IMR-90 (cell line): ENCODE data around the gene TCIRG1. TPM values are rescaled to one million over a fixed set of nuclear protein-coding genes. Genes with fewer than 3 reads are reported as not detected.

Experiments used
- ATAC-seq: fragments of 200-7000 bp; cut with Tn5 transposase; 2 replicates; pipeline ENCODE4 v1.9.1; 2020; ENCODE audit warnings: low read depth, mild to moderate bottlenecking, moderate library complexity
- BruUV-seq: library from RNA; stranded (reverse); fragments of 400-500 nt; replicated peaks from 2 replicates; lab custom pipeline; 2021; lab: Mats Ljungman, UMichigan
- CTCF ChIA-PET: fragments of 300-600 bp; formaldehyde crosslinking; extraction: SDS; loops from one replicate; lab custom pipeline; 2021; ENCODE audit warnings: antibody characterized with exemption; lab: Yijun Ruan, JAX
- POLR2A ChIA-PET: fragments of 300-600 bp; sonication (Branson Sonifier 250); formaldehyde crosslinking; loops from one replicate; lab custom pipeline; 2022; ENCODE audit warnings: antibody characterized with exemption; ENCODE audit not compliant: unreplicated experiment; lab: Charles Lee
- DNase-seq: peaks from one replicate; pipeline ENCODE4 v3.0.0; 2013
- H2AFZ ChIP-seq: replicated peaks from 2 replicates; pipeline ENCODE3; 2013; ENCODE audit warnings: low read length, mild to moderate bottlenecking; ENCODE audit not compliant: poor library complexity
- H2AK5ac ChIP-seq: 2 replicates; pipeline ENCODE4 v1.6.1; 2013; ENCODE audit warnings: low read depth, low read length, inconsistent platforms
- H2AK9ac ChIP-seq: replicated peaks from 2 replicates; pipeline ENCODE3; 2013; ENCODE audit warnings: mild to moderate bottlenecking, low read depth, low read length, moderate library complexity; ENCODE audit not compliant: poor library complexity
- H2BK120ac ChIP-seq: 2 replicates; pipeline ENCODE4 v1.6.1; 2013; ENCODE audit warnings: low read depth, low read length, inconsistent platforms
- H2BK15ac ChIP-seq: 3 replicates; pipeline ENCODE4 v1.6.1; 2013; ENCODE audit warnings: low read depth, low read length, inconsistent platforms
- H2BK20ac ChIP-seq: 2 replicates; pipeline ENCODE4 v1.6.1; 2013; ENCODE audit warnings: low read depth, mild to moderate bottlenecking, inconsistent platforms, low read length, moderate library complexity
- H2BK5ac ChIP-seq: 2 replicates; pipeline ENCODE4 v1.6.1; 2013; ENCODE audit warnings: mild to moderate bottlenecking, low read depth, low read length, inconsistent platforms; ENCODE audit not compliant: poor library complexity, severe bottlenecking
- H3K14ac ChIP-seq: replicated peaks from 2 replicates; pipeline ENCODE4 v1.6.1; 2013; ENCODE audit warnings: low read depth, low read length, inconsistent platforms
- H3K18ac ChIP-seq: 2 replicates; pipeline ENCODE4 v1.6.1; 2013; ENCODE audit warnings: low read depth, low read length, control low read depth
- H3K23ac ChIP-seq: 2 replicates; pipeline ENCODE4 v1.6.1; 2013; ENCODE audit warnings: low read depth, low read length, inconsistent platforms
- H3K27ac ChIP-seq: 2 replicates; pipeline ENCODE4 v1.5.1; 2013; ENCODE audit warnings: mild to moderate bottlenecking, control low read depth, low read length; ENCODE audit not compliant: insufficient read depth
- H3K27me3 ChIP-seq: 2 replicates; pipeline ENCODE4 v1.6.1; 2013; ENCODE audit warnings: low read length; ENCODE audit not compliant: control insufficient read depth, insufficient read depth
- H3K36me3 ChIP-seq: 2 replicates; pipeline ENCODE4 v1.6.1; 2013; ENCODE audit warnings: low read length, mixed read lengths; ENCODE audit not compliant: control insufficient read depth, insufficient read depth
- H3K4ac ChIP-seq: 2 replicates; pipeline ENCODE4 v1.6.1; 2013; ENCODE audit warnings: low read depth, low read length, inconsistent platforms
- H3K4me1 ChIP-seq: 2 replicates; pipeline ENCODE4 v1.6.1; 2013; ENCODE audit warnings: low read length, mixed read lengths; ENCODE audit not compliant: control insufficient read depth, insufficient read depth
- H3K4me2 ChIP-seq: 2 replicates; pipeline ENCODE4 v1.6.1; 2013; ENCODE audit warnings: low read depth, mild to moderate bottlenecking, control low read depth, low read length, moderate library complexity
- H3K4me3 ChIP-seq: 2 replicates; pipeline ENCODE4 v1.5.1; 2013; ENCODE audit warnings: low read depth, mild to moderate bottlenecking, control low read depth, low read length, moderate library complexity; ENCODE audit not compliant: insufficient read depth
- H3K56ac ChIP-seq: 2 replicates; pipeline ENCODE4 v1.6.1; 2013; ENCODE audit warnings: low read length, inconsistent platforms; ENCODE audit not compliant: insufficient read depth; ENCODE audit errors: extremely low read depth
- H3K79me1 ChIP-seq, 2 experiments: 2 replicates each; pipeline ENCODE4 v1.6.1; 2013; ENCODE audit warnings: low read length in 2 of 2, inconsistent platforms in 1 of 2, low read depth in 1 of 2
- H3K9ac ChIP-seq: 2 replicates; pipeline ENCODE4 v1.6.1; 2013; ENCODE audit warnings: low read depth, low read length, control low read depth
- H3K9me1 ChIP-seq: 2 replicates; pipeline ENCODE4 v1.6.1; 2013; ENCODE audit warnings: low read length, inconsistent platforms; ENCODE audit not compliant: insufficient read depth
- H3K9me3 ChIP-seq: 2 replicates; pipeline ENCODE4 v1.6.1; 2013; ENCODE audit warnings: low read length; ENCODE audit not compliant: control insufficient read depth, insufficient read depth
- H4K20me1 ChIP-seq: 2 replicates; pipeline ENCODE4 v1.6.1; 2013; ENCODE audit warnings: low read length, inconsistent platforms; ENCODE audit not compliant: insufficient read depth
- H4K5ac ChIP-seq: 2 replicates; pipeline ENCODE4 v1.6.1; 2013; ENCODE audit warnings: mild to moderate bottlenecking, low read depth, low read length, control low read depth
- H4K8ac ChIP-seq, 2 experiments: 2 replicates each; pipeline ENCODE4 v1.6.1; 2013; ENCODE audit warnings: low read depth in 2 of 2, low read length in 2 of 2, control low read depth in 1 of 2, inconsistent platforms in 1 of 2
- H4K91ac ChIP-seq: 2 replicates; pipeline ENCODE4 v1.6.1; 2013; ENCODE audit warnings: low read depth, low read length, inconsistent platforms; ENCODE audit not compliant: insufficient read depth
- BHLHE40 ChIP-seq: fragments of 150-350 bp; IDR thresholded peaks from 2 replicates; pipeline ENCODE4 v1.6.1; 2016; ENCODE audit warnings: mild to moderate bottlenecking, low read depth, low read length
- CEBPB ChIP-seq: IDR thresholded peaks from 2 replicates; pipeline ENCODE4 v1.6.1; 2012; ENCODE audit warnings: low read depth, low read length, improper control_type of control experiment
- FOS ChIP-seq: fragments of 150-350 bp; IDR thresholded peaks from 2 replicates; pipeline ENCODE4 v1.6.1; 2016; ENCODE audit warnings: low read depth, low read length
- MAFK ChIP-seq: IDR thresholded peaks from 2 replicates; pipeline ENCODE4 v1.6.1; 2012; ENCODE audit warnings: low read depth, low read length, improper control_type of control experiment
- MAZ ChIP-seq: IDR thresholded peaks from 2 replicates; pipeline ENCODE4 v1.6.1; 2012; ENCODE audit warnings: low read depth, mild to moderate bottlenecking, low read length, improper control_type of control experiment, moderate library complexity, borderline replicate concordance
- NFE2L2 ChIP-seq: fragments of 150-350 bp; IDR thresholded peaks from 2 replicates; pipeline ENCODE4 v1.6.1; 2016; ENCODE audit warnings: low read depth, mild to moderate bottlenecking, low read length
- POLR2A ChIP-seq: IDR thresholded peaks from 2 replicates; pipeline ENCODE4 v1.6.1; 2012; ENCODE audit warnings: mild to moderate bottlenecking, low read depth, low read length
- RAD21 ChIP-seq: IDR thresholded peaks from 2 replicates; pipeline ENCODE4 v1.6.1; 2012; ENCODE audit warnings: low read length, improper control_type of control experiment
- RCOR1 ChIP-seq: IDR thresholded peaks from 2 replicates; pipeline ENCODE4 v1.6.1; 2012; ENCODE audit warnings: mild to moderate bottlenecking, low read length, improper control_type of control experiment; ENCODE audit not compliant: insufficient replicate concordance
- RFX5 ChIP-seq: IDR thresholded peaks from 2 replicates; pipeline ENCODE4 v1.8.0; 2012; ENCODE audit warnings: low read depth, mild to moderate bottlenecking, low read length, moderate library complexity
- SMC3 ChIP-seq: fragments of 150-350 bp; IDR thresholded peaks from 2 replicates; pipeline ENCODE4 v1.6.1; 2016; ENCODE audit warnings: low read depth, mild to moderate bottlenecking, antibody characterized with exemption, low read length, moderate library complexity
- WGBS, 2 experiments: methylation state at CpG; one replicate each; pipeline versions ENCODE4 v1.1.5 to v1.1.7; 2013; ENCODE audit warnings: missing lambda C conversion rate in 2 of 2; ENCODE audit not compliant: insufficient read length in 1 of 2; ENCODE audit errors: extremely low coverage in 2 of 2; 5-methylcytosine and 5-hydroxymethylcytosine counted together
- dilution Hi-C: fragments of 300-500 bp; cut with HindIII; formaldehyde crosslinking; loops from one replicate; pipeline ENCODE4 v1.14.3; 2018; ENCODE audit warnings: low sequenced_read_pairs; ENCODE audit not compliant: unreplicated experiment
- in situ Hi-C: fragments of 300-500 bp; cut with MboI; formaldehyde crosslinking; loops from 3 replicates; pipeline ENCODE4 v1.14.3; 2019; ENCODE audit warnings: low sequenced_read_pairs, inconsistent platforms, mixed read lengths
- intact Hi-C: fragments of 100-400 bp; cut with micrococcal nuclease; formaldehyde crosslinking; loops from 2 replicates; pipeline ENCODE4 v1.10.0; 2022
- polyA plus RNA-seq, 3 experiments: library from polyadenylated mRNA; depleted of rRNA; stranded (reverse); fragments of >200 nt; gene quantifications; 2 replicates each; pipeline ENCODE4 v1.2.3, GENCODE V29; 2012; ENCODE audit warnings: low replicate concordance in 1 of 3
- total RNA-seq: library from RNA; depleted of rRNA; stranded (reverse); fragments of >200 nt; gene quantifications from 2 replicates; pipeline ENCODE4 v1.2.3, GENCODE V29; 2012
- TF ChIP-seq, protein P1 (sequence below): fragments of 150-350 bp; IDR thresholded peaks from 2 replicates; pipeline ENCODE4 v1.6.1; 2017; ENCODE audit warnings: mild to moderate bottlenecking, antibody characterized with exemption, low read length, low read depth

The TCIRG1 gene
- total and polyA plus RNA-seq, 2 of the 4 experiments (the other 2 are of a cell fraction) = 25.3 to 117 TPM

DNA sequence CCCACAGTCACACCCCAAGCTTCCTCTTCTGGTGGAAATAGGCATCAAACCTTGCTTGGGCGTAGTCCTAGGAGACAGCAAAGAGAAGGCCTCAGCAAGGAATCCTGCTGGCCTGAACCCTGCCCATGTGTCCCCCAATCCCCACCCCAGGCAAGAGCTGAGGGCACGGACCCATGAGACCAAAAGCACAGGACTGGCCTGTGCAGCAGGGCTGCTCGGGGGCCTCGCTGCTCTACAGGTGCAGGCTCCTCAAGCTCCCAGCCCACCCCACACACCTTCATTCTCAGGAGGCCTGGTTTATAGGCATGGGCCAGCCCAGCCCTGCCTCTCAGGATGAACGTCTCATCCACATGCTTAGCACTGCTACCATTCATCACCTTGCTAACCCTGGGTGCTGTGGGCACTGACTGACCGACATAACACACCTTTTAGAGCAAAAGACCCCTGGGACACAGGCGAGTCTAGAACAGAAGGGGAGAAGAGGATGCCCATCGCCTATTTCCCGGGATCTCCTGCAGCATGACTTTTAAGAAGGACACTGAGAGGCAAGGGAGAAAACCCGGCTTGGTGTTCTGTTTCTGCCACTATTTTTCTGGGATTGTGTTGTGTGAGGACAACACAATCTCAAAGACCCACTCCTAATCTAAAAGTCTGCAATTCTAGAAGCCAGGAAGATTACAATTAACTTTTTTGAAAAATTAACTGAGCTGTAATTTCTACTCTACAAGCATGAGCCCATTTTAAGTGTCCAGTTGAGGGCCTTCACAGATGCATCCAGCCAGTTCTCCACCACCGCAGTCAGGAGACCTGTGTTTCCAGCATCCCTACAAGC is 15.4 kb downstream of the TCIRG1 start:
- Histone ChIP-seq H3K18ac (no peak overlapping the region), H2BK120ac (no peak overlapping the region), H3K14ac (no peak overlapping the region), H3K56ac (no peak overlapping the region), H3K4ac (no peak overlapping the region), H2AK5ac (no peak overlapping the region), H2AFZ (no peak overlapping the region), H3K4me2 (no peak overlapping the region), H3K9ac (no peak overlapping the region), H2AK9ac (no peak overlapping the region), H4K20me1 (no peaks in the 10 kb centered on the region; the same call in 1 of the 2 replicates), H4K91ac (no peak overlapping the region), H4K5ac (no peak overlapping the region), H3K23ac (no peak overlapping the region), H2BK5ac (no peak overlapping the region), H4K8ac (no peak overlapping the region), H3K79me1 (no peaks in the 10 kb centered on the region; a peak in 2 of 4 replicates), H2BK20ac (no peak overlapping the region), H3K9me3 (no peaks in the 10 kb centered on the region), H3K27ac (no peak overlapping the region), H3K4me3 (no peak overlapping the region), H3K9me1 (peaks cover 6% of the 10 kb centered on the region; the same call in 1 of the 2 replicates), H2BK15ac (no peak overlapping the region), H3K27me3 (no peaks in the 10 kb centered on the region), H3K36me3 (peaks cover 37% of the 10 kb centered on the region), H3K4me1 (no peaks in the 10 kb centered on the region)
- no peak for ATAC-seq
- 93% methylated on average over 3 of the region's 11 CpGs; no CpG with 5 or more reads in 1 of the 2 experiments for WGBS, 2 experiments
- no TSS peak for BruUV-seq
- in situ Hi-C loops (no loop called here), dilution Hi-C loops (no loop called here), intact Hi-C loops (no loop called here)
- TF ChIP-seq FOS (no peak), RFX5 (no peak), BHLHE40 (no peak), SMC3 (no peak), MAZ (no peak), CEBPB (no peak), MAFK (no peak), NFE2L2 (no peak), POLR2A (no peak), RCOR1 (no peak), RAD21 (no peak)
- TF ChIP-seq, protein P1, sequence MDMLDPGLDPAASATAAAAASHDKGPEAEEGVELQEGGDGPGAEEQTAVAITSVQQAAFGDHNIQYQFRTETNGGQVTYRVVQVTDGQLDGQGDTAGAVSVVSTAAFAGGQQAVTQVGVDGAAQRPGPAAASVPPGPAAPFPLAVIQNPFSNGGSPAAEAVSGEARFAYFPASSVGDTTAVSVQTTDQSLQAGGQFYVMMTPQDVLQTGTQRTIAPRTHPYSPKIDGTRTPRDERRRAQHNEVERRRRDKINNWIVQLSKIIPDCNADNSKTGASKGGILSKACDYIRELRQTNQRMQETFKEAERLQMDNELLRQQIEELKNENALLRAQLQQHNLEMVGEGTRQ = no peak
- ChIA-PET CTCF (no interaction called here), POLR2A (no interaction called here)
- no peak for DNase-seq
